ENCODE measurements around the gene IVD.

The IVD gene

GRCh38 chr15:40416056-40416455 is 10.5 kb downstream of the IVD start:
- DNase-seq = no peak

GRCh38 chr15:40418126-40418525 is 12.5 kb downstream of the IVD start:
- DNase-seq = no peak

DNA sequence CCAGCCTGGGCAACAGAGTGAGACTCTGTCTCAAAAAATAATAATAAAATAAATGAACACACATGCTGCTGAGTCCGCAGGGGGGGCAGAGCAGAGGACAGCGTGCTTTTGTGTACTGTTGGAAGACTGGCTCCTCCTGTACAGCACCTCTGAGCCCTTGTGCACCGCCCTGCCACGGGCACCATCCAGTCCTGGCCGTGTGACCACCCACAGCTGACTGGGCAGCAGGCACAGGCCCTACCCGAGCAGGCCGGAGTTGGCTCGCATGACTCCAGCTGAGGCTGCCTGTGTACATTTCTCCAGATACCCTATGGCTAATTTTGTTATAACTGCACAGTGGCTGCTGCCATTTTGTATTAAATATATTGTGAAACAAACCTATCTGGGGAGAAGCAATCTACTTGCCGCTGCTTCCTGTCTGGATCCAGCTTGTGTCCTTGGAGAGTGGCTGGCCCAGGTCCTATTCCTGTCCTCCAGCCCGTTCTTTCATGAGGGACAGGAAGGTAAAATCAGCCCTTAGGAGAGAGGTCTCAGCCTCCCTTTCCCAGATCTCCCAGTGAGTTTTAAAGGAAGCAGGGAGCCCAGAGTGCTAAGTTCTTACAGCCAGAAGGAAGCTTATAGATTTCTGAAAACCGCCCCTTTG is 14.6 kb downstream of the IVD start:
- no peak for DNase-seq

- DNase-seq = no peak
These were observed 15.2 kb downstream of the IVD start for GRCh38 chr15:40420793-40421192.

DNA sequence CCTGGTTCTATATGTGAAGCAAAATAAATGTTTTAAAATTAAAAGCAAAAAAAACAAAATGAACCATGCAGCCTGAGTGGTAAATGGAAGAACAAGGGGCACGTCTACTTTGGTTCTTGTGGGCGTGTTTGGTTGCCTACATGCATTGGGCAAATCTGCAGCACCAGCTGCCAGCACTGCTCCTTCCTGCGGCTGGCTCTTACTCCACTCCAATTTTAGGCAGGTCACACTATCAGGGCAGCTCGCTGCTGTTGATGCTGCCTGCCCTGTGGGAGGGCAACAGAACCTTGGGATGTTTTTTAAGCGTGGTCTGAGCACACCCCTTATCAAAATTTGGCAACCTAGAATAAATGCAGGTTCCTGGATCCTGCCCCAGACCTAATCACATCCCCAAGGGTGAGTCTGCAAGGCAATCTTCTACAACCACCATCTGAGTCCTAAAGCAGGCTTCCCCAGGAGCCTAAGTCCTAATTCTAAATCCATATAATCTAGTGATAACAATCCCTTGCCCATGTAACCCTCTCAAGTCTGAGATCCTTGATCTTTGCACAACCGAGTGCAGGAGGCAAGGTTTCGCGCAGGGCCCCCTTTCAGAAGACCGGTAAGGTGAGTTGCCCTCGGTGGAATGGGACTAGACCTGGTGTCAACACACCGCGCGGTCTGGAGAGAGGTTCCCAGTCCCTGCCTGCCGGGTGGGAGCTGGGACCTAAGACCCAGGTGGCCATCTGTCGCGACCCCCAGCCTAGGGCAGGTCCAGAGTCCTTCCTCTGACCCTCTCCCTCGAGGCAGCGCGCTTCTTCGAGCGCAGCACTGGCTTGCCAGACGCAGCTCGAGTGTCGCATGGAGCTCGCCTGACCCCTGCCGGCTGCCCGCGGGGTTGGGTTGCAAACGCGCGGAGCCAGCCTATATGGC is 15.9 kb downstream of the IVD start:
- no peak for DNase-seq

DNA sequence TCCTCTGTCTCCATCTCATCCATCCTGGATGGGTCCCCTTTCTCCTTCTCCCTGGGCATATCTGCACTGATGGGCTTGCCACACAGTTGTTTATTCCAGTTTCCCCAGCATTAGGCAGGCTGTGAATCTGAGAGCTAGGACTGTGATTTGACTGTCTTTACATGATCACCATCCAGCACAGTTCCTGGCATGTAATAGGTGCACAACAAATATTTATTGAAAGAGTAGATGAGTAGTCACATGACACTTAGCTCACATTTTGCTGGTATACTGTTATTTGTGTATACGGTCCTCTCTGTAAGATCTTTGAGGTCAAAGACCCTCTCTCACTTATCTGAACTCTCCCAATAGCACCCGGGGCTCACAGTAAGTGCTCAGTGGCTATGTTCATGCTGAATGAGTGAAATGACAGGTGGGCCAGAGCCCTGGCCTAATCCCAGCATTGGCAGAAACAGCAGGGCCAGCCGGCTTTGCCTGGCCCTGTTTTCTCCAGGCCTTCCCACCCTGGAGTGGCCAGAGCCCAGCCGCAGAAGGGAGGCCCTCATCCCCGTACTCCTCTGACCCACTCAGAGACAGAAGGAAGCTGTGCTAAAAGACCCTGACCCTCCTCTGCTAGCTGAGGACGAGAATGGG is 19.0 kb downstream of the IVD start:
- DNase-seq = no peak

DNA sequence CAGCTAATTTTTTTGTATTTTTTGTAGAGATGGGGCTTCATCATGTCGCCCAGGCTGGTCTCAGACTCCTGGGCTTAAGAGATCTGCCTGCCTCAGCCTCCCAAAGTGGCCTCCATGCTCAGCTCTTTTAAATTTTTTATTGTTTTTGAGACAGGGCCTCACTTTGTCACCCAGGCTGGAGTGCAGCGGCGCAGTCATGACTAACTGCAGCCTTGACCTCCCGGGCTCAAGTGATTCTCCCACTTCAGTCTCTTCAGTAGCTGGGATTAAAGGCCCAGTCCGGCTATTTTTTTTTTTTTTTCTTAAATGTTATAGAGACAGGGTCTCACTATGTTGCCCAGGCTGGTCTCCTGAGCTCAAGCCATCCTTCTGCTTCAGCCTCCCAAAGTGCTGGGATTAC is 20.1 kb downstream of the IVD start:
- no peak for DNase-seq

- no peak for DNase-seq
These were observed 21.6 kb downstream of the IVD start for GRCh38 chr15:40427188-40427587.

DNA sequence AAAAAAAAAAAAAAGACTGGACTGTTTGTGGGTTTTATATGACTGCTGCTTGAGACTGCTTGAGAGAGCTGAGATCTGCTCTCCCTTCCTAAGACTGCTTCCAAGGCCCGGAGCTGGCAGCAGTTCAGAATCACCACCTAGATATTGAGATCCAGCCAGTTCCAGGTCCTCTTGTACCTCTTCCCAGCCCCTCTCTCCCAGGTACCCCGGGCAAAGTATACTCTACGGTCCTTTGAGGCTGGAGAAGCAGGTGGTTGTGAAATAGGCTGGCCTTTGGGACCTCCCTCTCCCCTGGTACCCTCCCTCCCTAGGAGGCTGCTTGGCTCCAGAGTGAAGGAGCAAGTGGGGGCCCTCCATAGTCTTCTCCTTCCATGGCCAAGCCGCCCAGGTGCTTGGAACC is 22.6 kb downstream of the IVD start:
- DNase-seq = no peak

DNA sequence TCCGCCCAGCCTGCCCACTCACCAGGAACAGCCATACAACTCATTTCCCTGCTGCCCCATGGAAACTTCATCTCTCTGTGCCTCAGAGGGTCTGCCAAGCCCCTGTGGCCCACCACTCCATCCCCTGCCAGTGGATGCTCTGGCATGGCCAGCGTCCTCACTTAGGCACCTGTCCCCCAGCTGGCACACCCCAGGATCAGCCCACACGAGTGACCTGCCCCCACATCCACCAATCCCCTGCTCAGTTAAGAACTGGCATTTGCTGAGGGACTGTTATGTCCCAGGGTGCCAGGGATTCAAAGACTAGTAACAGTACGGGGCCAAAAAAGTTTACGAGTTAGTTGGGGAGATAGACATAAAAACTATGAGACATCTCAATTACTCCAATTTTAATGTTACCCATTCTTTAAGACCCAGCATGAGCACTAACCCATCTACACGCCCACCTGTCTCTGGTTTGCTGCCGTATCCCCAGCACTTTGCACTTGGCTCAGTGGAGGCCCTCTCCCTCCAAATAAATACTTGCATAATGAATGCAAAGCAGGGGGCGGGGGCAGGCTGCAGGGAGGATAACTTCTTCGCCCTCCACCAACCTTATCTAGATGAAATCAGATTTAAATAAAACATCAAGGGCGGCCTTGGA is 23.6 kb downstream of the IVD start:
- no peak for DNase-seq

GRCh38 chr15:40430271-40430805 is 24.7 kb downstream of the IVD start:
- peak; percentile 57 for DNase-seq

DNA sequence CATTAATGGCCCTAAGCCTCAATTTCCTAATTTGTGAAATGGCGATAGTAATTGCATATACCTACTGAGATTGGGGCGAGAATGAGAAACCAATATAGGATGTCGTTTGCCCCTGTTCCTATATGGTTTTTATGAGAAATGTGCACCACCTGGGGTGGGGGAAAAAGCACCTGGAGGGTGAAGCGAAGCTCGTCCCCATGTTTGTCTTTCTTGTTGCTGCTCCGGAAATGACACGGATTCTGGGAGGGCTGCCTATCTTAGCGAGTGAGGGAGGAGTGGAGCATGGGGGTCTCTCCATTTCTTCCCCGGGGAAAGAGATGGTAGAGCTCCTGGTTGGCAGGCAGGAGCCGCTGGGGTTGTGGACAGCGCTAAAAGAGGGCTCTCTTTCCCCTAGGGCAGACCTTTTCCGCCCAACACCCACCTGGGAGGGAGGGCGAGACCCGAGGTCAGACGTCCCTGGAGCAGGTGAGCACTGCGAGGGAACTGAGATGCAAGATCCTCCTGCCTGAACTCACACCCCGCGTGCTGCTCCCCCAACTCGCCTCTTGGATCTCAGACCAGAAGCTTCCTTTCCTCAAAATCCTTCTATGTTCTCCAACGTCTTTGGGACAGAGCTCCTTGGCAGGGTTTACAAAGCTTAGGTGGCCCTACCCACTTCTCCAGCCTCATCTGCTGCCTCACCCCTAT is 29.6 kb downstream of the IVD start:
- no peak for DNase-seq

DNA sequence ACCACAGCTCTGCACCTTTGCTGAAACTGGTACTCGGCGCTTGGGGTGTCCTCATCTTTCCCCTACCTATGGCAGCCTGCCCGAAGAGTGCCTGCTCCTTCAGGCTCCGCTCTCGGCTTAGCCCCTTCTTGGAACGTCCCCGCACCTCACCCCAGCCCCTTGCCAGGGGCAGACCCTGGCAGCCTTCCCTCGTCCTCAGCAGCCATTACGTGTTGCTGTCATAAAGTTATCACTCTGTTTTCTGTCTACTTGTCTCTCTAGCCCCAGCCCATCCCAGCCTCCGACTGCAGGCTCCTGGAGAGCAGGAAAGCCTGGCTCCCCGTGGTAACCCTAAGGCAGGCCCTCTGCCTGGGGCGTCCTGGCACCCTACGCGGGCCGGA is 30.1 kb downstream of the IVD start:
- no peak for DNase-seq

- DNase-seq = no peak
These were observed 30.7 kb downstream of the IVD start for GRCh38 chr15:40436116-40436891.

DNA sequence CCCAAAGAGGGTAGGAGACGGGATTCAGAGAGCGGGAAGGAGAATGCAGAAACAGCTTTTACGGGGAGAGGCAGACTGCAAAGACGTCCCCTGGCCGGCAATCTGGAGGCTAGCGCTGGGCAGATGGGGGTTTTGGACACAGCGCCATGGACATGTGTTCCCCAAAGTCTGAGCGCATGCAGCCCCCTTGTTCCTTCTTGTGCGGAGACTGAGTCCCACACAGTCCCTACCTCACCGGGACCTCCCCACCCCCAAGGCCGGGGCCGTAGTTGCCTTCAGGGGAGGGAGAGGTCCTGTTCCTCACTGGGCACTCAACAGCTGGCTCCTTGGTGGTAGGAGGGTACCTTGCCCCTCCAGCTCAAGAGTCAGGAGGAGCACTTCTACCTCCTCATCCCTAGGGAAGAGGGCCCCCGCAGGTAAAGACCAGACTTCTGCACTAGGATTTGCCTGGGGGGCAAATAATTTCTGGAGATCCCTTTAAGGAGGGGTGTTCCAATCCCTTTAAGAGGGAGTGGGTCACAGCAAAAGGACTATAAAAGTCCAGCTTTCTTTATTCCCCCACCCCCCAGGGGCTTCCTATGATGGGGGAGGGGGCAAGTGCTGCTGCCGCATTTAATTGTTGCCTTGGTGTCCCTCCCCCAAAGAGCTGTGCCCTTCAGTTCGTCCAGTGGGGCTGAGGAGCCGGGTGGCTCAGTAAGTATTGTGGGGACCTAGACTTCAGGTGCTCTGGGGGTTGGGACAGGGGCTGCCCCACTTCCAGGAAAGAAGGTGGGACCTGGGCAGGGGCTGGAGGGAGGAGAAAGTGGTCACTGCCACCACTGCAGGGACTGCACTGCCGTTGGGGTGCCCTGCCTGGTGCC is 31.5 kb downstream of the IVD start:
- DNase-seq = no peak

DNA sequence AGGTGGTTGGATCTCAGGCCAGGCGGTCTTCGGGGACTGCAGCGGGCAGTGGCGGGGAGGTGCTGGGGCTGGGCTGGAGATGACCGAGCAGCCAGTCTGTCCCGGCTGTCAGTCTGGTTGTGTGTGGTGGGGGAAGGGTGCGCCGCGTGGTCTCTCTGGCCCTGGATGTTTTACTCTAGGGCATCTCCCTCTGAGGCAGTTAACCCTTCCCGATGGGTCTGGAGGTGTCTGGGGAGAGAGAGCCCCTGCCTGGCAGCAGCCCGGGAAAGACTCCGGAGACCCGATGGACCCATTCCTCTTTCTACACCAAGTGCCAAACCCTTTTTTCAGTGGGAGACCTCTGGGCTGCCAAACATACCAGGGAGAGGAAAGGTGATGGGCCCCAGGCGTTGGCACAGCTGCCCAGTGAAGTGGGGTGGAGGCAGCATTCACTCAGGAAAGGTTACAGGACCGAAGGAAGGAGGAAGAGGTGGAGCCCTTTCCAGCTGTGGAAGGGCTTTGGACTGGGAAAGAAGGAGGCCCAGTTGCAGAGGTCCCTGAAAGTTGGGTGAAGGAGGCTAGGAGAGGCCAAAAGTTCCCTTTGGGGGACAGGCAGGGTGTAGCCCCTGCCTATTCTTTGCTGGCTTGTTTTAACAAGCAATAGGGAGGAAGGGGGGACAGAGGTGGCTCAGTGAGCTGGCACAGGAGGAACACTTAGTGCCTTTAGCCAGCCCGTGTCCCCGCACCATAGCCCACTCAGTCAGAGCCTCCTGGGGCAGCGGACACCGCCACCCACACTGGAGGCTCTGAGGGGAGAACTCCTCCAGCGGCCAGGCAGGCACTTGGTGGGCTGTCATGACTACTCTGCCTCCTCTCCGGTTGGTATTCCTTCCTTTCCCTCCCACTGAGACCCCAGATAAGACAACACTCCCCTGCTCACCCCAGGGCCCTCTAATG is 32.4 kb downstream of the IVD start:
- no peak for DNase-seq

DNA sequence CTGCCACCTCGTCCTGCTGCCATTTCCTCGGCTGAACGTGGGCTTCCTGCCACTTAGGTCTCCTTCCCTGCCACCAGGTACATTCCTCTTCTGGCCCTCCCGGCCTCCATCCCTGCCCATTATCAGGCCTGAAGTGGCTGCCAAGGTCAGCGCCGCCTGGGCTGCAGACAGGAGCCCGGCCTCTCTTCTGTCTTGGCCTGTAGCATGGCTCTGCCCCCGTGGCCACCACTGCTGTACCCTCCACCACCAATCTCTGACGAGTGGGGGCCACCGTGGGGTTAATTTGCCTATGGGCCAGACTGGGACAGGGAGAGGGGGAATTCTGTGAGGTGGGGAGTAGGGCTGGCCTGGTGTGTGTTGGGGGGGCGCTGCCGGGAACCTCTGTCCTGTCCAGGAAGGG is 33.1 kb downstream of the IVD start:
- no peak for DNase-seq

DNA sequence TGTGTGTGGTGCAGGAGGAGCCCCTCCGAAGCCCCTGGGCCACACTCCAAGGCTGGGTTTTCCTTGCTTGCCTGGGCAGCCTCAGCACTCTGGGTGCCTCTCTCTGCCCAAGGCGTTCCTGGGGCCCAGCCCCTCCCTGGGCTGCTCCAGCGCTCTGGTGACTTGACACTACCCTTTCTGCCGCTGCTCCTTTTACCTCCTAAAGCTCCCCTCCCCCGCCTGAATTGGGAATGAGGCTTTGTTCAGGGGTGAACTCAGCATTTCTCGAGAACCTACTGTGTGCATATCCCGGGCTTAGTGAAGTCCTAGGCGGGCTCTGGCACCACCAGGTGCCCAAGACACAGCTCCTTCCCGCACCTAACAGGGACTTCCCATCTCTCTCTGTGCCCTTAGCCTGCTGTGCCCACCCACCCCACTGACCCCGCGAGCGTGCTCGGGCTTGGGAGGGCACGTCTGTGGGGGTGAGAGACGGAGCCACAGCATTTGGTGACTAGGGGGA is 33.9 kb downstream of the IVD start:
- DNase-seq = no peak

DNA sequence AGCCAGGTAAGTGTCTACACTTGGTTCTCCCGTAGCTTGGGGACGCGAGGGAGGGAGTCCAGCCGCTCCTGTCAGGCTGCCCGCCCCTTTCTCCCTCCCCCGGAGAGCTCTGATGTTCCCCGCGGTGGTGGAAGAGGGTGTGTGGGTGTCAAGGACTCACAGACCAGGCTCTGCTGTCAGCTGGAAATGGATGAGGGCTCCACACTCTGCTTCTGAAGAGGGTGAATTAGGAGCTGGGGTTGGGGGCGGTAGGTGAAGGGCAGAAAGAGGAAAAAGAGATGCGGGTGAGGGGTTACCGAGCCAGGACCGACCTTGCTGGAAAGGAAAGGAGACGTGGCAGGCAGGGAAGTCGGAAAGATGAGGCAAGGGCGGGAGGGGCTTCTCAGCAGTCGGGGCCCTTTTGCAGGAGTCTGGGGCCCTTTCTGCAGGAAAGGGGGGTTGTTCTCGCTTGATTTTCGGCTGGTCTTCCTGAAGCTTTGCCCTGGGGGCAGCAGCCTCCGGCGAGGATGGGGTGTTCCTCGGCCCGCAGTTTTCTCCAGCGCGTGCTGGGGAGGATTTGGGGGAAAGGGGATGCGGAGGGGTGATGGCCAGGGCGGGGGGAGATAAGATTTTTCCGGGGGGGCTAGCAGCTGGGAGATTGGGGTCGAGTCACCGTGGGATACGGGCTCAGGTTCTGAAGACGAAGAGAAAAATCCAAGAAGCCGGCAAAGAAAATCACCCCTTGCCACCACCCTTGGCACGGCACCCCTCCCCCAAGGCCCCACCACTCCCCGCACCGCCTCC is 34.6 kb downstream of the IVD start:
- no peak for DNase-seq
